C1 segment of cervical spinal cord (tissue), 14 donors: ENCODE data around the gene FAAP100.

Experiments used
- DNase-seq, 14 donors: peaks; one replicate each; lab custom pipeline; 2025; lab: John Stamatoyannopoulos, UW

FAAP100 gene

DNA sequence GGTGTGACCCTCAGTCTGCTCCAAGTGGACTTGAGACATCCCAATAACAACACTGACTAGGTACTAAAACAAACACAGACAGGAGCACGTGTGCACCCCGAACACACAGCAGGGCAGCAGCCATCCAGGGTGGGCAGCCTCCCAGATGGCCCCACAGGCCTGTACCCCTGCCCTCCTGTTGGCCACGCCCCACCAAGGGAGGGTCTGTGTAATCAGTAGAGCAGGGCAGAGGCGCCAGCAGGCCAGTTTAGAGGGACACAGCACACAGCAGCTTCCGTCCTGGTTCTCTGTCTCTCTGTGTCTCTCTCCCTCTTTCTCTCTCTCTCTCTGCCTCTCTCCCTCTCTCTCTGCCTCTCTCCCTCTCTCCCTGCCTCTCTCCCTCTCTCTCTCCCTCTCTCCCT lies 61.0 kb downstream of the FAAP100 start:
- no peak for DNase-seq

DNA sequence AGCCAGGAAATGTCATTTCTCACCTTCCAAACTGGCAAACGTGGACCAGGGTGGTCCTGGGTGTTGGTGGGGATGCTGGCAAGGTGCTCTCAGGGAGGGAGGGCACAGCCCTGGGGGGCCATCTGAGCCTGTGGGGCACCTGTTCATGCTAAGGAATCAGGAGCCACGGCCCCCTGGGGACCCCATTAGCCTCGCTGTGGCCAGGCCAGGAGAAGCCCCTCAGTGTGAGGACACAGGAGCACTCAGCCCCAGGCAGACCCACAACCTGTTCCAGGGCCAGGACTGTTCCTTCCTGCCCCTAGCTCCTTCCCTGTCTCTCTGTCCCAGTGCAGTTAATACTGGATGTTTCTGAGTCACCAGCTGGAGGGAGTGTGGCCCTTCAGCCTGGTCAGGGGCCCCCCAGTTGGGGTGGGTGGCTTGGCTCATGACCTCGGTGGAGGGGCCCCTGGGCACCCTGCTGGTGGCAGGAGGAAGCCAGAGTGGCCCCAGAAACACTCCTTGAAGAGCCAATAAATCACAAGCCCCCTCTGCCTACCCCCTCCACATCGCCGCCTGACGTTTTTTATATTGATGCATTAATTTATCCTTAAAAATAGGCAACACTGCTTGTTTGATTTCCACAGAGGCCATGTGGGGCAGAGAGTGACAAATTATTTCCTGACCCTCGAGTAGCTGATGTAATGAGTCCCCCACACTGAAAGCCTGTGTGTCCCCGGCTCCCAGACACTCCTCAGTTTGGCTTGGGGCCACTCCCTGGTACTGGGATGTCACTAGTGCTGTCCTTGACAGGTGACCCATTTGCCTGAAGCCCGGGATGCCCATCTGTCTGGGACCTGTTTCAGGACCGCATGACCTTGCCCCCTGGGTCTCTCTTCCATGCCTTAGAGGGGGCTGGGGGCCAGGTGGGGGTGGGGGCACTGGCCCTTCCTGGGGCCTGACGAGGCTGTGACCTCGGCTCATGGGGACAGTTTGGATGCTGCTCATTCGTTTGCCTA lies 61.9 kb downstream of the FAAP100 start:
- no peak for DNase-seq
